ENCODE data around the gene DNLZ.

DNA sequence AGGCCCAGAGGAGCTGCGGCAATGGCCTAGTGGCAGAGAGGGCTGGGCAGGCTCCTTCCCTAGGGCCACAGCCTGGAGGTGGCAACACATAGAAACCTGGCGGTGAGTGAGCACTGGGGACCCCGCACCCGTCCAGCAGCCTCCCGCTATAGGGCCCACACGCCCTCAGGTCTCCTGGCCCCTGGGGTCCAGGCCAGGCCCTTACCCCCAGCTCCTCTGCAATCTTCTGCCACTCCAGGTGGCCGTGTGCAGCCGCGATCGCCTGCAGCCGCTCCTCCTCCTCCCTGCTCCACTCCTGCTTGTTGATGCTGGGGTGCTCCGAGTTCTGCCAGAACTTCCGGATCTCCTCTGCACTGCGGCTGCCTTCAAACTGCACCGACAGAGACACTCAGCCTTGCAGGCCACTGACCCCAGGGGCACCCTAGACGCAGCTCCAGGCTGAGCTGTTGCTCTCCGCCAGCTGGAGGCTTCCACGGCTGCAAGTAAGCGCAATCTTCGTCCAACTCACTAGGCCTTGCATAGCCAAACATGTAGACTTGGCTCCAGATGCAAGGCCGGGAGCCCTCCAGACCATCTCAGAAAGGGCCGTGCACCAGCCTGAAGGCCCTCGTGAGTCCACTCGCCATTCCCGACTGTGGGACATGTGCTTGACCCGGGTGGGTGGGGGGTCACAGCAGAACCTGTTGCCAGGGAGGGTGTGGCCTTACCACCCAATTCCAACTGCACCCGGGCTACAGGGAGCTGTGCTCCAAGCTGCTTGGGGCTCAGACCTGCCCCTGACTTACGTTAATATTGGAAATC lies 28.4 kb upstream of the DNLZ start:
- TF ChIP-seq, protein P1, sequence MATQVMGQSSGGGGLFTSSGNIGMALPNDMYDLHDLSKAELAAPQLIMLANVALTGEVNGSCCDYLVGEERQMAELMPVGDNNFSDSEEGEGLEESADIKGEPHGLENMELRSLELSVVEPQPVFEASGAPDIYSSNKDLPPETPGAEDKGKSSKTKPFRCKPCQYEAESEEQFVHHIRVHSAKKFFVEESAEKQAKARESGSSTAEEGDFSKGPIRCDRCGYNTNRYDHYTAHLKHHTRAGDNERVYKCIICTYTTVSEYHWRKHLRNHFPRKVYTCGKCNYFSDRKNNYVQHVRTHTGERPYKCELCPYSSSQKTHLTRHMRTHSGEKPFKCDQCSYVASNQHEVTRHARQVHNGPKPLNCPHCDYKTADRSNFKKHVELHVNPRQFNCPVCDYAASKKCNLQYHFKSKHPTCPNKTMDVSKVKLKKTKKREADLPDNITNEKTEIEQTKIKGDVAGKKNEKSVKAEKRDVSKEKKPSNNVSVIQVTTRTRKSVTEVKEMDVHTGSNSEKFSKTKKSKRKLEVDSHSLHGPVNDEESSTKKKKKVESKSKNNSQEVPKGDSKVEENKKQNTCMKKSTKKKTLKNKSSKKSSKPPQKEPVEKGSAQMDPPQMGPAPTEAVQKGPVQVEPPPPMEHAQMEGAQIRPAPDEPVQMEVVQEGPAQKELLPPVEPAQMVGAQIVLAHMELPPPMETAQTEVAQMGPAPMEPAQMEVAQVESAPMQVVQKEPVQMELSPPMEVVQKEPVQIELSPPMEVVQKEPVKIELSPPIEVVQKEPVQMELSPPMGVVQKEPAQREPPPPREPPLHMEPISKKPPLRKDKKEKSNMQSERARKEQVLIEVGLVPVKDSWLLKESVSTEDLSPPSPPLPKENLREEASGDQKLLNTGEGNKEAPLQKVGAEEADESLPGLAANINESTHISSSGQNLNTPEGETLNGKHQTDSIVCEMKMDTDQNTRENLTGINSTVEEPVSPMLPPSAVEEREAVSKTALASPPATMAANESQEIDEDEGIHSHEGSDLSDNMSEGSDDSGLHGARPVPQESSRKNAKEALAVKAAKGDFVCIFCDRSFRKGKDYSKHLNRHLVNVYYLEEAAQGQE (IDR thresholded peaks at IDR 0.05; ENCODE audit: low read depth, low read length) = no peak
- TF ChIP-seq POLR2AphosphoS5 (IDR thresholded peaks at IDR 0.05; ENCODE audit: low read depth, low read length) (no peak), NFIC (IDR thresholded peaks at IDR 0.05; ENCODE audit: borderline replicate concordance) (no peak)
- TF ChIP-seq, protein P2, sequence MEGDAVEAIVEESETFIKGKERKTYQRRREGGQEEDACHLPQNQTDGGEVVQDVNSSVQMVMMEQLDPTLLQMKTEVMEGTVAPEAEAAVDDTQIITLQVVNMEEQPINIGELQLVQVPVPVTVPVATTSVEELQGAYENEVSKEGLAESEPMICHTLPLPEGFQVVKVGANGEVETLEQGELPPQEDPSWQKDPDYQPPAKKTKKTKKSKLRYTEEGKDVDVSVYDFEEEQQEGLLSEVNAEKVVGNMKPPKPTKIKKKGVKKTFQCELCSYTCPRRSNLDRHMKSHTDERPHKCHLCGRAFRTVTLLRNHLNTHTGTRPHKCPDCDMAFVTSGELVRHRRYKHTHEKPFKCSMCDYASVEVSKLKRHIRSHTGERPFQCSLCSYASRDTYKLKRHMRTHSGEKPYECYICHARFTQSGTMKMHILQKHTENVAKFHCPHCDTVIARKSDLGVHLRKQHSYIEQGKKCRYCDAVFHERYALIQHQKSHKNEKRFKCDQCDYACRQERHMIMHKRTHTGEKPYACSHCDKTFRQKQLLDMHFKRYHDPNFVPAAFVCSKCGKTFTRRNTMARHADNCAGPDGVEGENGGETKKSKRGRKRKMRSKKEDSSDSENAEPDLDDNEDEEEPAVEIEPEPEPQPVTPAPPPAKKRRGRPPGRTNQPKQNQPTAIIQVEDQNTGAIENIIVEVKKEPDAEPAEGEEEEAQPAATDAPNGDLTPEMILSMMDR (IDR thresholded peaks at IDR 0.05) = no peak
- TF ChIP-seq, protein P3, sequence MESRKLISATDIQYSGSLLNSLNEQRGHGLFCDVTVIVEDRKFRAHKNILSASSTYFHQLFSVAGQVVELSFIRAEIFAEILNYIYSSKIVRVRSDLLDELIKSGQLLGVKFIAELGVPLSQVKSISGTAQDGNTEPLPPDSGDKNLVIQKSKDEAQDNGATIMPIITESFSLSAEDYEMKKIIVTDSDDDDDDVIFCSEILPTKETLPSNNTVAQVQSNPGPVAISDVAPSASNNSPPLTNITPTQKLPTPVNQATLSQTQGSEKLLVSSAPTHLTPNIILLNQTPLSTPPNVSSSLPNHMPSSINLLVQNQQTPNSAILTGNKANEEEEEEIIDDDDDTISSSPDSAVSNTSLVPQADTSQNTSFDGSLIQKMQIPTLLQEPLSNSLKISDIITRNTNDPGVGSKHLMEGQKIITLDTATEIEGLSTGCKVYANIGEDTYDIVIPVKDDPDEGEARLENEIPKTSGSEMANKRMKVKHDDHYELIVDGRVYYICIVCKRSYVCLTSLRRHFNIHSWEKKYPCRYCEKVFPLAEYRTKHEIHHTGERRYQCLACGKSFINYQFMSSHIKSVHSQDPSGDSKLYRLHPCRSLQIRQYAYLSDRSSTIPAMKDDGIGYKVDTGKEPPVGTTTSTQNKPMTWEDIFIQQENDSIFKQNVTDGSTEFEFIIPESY (IDR thresholded peaks at IDR 0.05; ENCODE audit: borderline replicate concordance, low read depth) = no peak

All from SK-N-SH (cell line).